ENCODE data around the gene TRIM66. TPM values are rescaled to one million over a fixed set of nuclear protein-coding genes. Genes with fewer than 3 reads are reported as not detected.

The TRIM66 gene
- polyA plus RNA-seq, 3 donors, result 0.04 to 12.0 (median 0.47) TPM

DNA sequence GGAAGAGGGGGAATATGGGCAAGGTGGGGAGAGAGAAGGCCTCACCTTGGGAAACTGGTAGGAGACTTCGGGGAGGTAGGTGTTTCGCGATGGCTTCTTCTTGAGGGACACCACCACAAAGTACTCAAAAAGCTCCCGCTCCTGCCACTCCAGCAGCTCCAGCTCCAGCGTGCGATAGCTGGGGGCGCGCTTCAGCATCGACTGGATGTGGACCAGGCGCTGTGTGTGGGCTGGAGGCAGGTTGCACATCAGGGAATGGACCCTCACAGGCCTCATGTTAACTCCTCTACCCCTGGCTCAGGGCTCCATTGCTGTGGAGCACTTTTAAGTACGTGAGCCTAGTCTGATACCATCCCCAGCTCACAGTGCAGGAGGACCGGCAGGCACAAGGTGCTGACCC is 30.0 kb upstream of the TRIM66 start:
- no peaks in the 10 kb centered on the region for H3K27me3 ChIP-seq (ENCODE audit: control insufficient read depth in 2 of 2, insufficient read depth in 2 of 2, low read length in 2 of 2)
- no peaks in the 10 kb centered on the region for H3K27me3 Mint-ChIP-seq (ENCODE audit: low read depth in 3 of 3)
- H3K27ac ChIP-seq (ENCODE audit: low read depth in 1 of 2, low read length in 2 of 2), result no peak overlapping the region
- DNase-seq, result no peak
- peaks cover 0 to 1% (median 0%) of the 10 kb centered on the region in 7 donors for H3K9me3 Mint-ChIP-seq
- intact Hi-C loops (cut with micrococcal nuclease), result no loop called here
- H3K4me3 Mint-ChIP-seq, result no peak overlapping the region
- H3K4me2 ChIP-seq (replicated peaks; ENCODE audit: extremely low read depth, low read length, poor library complexity, severe bottlenecking), result no peak overlapping the region
- TF ChIP-seq CTCF (IDR thresholded peaks at IDR 0.05), result no peak
- H3K4me3 ChIP-seq (replicated peaks in 1 of 3; ENCODE audit: low read depth in 2 of 3, low read length in 3 of 3), result no peak overlapping the region
- no peaks in the 10 kb centered on the region for H3K79me2 ChIP-seq (ENCODE audit: insufficient read depth, low read length)
- H2AFZ ChIP-seq (ENCODE audit: insufficient read depth, low read depth, low read length, poor library complexity, severe bottlenecking), result no peak overlapping the region
- no peaks in the 10 kb centered on the region for H4K20me1 ChIP-seq (ENCODE audit: insufficient read depth, low read length)
- no peaks in the 10 kb centered on the region for H3K36me3 ChIP-seq (replicated peaks in 1 of 2; ENCODE audit: control insufficient read depth in 1 of 2, insufficient read depth in 2 of 2, low read length in 2 of 2)
- H3K27ac Mint-ChIP-seq, result peak overlapping the region in 1 of 7 donors; percentile 65
- peaks cover 19% of the 10 kb centered on the region for H3K4me1 Mint-ChIP-seq
- no peaks in the 10 kb centered on the region for H3K9me3 ChIP-seq (replicated peaks in 1 of 2; ENCODE audit: control insufficient read depth in 1 of 2, insufficient read depth in 1 of 2, low read length in 2 of 2)
- H3K9ac ChIP-seq (ENCODE audit: insufficient read depth, low read length, poor library complexity, severe bottlenecking), result no peak overlapping the region
- H3K4me1 ChIP-seq (ENCODE audit: control insufficient read depth in 1 of 2, insufficient read depth in 2 of 2, low read length in 2 of 2), result peaks cover 11 to 18% of the 10 kb centered on the region in 2 donors
- 97% methylated on average over 6 of the region's 12 CpGs for whole genome bisulfite sequencing (ENCODE audit: insufficient coverage)
- H3K36me3 Mint-ChIP-seq, result no peaks in the 10 kb centered on the region

DNA sequence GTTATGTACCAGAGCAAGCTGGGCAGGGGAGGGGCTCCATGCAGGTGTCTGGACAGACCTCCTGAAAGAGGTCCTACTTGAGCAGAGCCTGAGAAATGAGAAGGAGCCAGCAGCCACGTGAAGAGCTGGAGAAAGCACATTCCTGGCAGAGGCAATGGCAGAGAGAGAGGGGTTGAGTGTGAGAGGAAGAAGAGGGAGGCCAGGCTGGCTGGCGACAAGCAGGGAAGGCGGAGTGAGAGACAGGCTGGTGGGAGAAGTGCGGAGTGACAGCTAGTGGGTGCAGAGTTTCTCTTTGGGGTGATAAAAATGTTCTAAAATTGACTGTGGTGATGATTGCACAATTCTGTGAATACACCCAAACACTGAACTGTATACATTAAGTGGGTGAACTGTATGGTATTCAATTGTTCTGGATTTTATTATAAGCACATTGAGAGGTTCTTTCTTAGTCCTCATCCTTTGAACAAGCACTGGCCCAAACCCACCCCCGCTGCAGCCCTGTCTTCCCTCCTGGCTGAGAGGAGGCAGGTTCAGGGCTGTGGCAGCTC is 29.5 kb upstream of the TRIM66 start:
- H3K27me3 Mint-ChIP-seq (ENCODE audit: low read depth in 3 of 3), result no peaks in the 10 kb centered on the region
- TF ChIP-seq CTCF (IDR thresholded peaks at IDR 0.05), result no peak

More for the DNA sequence above, 29.5 kb upstream of the TRIM66 start:
- WGBS (ENCODE audit: insufficient coverage), result 14% methylated on average over 4 of the region's 5 CpGs
- H3K79me2 ChIP-seq (ENCODE audit: insufficient read depth, low read length), result no peaks in the 10 kb centered on the region
- no peaks in the 10 kb centered on the region for H3K27me3 ChIP-seq (ENCODE audit: control insufficient read depth in 2 of 2, insufficient read depth in 2 of 2, low read length in 2 of 2)
- H3K36me3 ChIP-seq (replicated peaks in 1 of 2; ENCODE audit: control insufficient read depth in 1 of 2, insufficient read depth in 2 of 2, low read length in 2 of 2), result no peaks in the 10 kb centered on the region
- no peak overlapping the region for H3K9ac ChIP-seq (ENCODE audit: insufficient read depth, low read length, poor library complexity, severe bottlenecking)
- Mint-ChIP-seq H3K27ac (peak overlapping the region in 2 of 7 donors; percentile 47 to 65), H3K4me3 (no peak overlapping the region), H3K36me3 (no peaks in the 10 kb centered on the region), H3K4me1 (peaks cover 16% of the 10 kb centered on the region), H3K9me3 (peaks cover 0 to 1% (median 0%) of the 10 kb centered on the region in 7 donors)
- H3K4me1 ChIP-seq (ENCODE audit: control insufficient read depth in 1 of 2, insufficient read depth in 2 of 2, low read length in 2 of 2), result peaks cover 10 to 17% of the 10 kb centered on the region in 2 donors
- no peak overlapping the region for H3K4me2 ChIP-seq (replicated peaks; ENCODE audit: extremely low read depth, low read length, poor library complexity, severe bottlenecking)
- no peaks in the 10 kb centered on the region for H3K9me3 ChIP-seq (replicated peaks in 1 of 2; ENCODE audit: control insufficient read depth in 1 of 2, insufficient read depth in 1 of 2, low read length in 2 of 2)
- no peak overlapping the region for H3K4me3 ChIP-seq (replicated peaks in 1 of 3; ENCODE audit: low read depth in 2 of 3, low read length in 3 of 3)
- no peak overlapping the region for H3K27ac ChIP-seq (ENCODE audit: low read depth in 1 of 2, low read length in 2 of 2)
- intact Hi-C loops (cut with micrococcal nuclease), result no loop called here
- no peaks in the 10 kb centered on the region for H4K20me1 ChIP-seq (ENCODE audit: insufficient read depth, low read length)
- DNase-seq, result no peak
- H2AFZ ChIP-seq (ENCODE audit: insufficient read depth, low read depth, low read length, poor library complexity, severe bottlenecking), result peak overlapping the region; percentile 29
